HepG2 (cell line): ENCODE data around the gene INHBB. TPM values are rescaled to one million over a fixed set of nuclear protein-coding genes. Genes with fewer than 3 reads are reported as not detected.

Experiments
- CHD2 ChIP-seq: IDR thresholded peaks from 2 replicates; pipeline ENCODE4 v1.6.1; 2011; ENCODE audit warnings: low read depth, low read length, improper control_type of control experiment
- IRF2 ChIP-seq: IDR thresholded peaks from 2 replicates; pipeline ENCODE4 v1.6.1; 2018; ENCODE audit warnings: missing genetic modification reagents, missing compliant biosample characterization
- MEIS2 ChIP-seq: sonication (generic); formaldehyde crosslinking; IDR thresholded peaks from 2 replicates; pipeline ENCODE4 v1.9.0; 2021; ENCODE audit warnings: mild to moderate bottlenecking, missing genetic modification reagents
- MLX ChIP-seq: IDR thresholded peaks from 2 replicates; pipeline ENCODE4 v1.6.1; 2016
- MYPOP ChIP-seq: sonication (generic); formaldehyde crosslinking; IDR thresholded peaks from 2 replicates; pipeline ENCODE4 v1.8.1; 2023; ENCODE audit warnings: mild to moderate bottlenecking, moderate library complexity, missing genetic modification reagents
- NFE2L2 ChIP-seq: fragments of 150-350 bp; IDR thresholded peaks from 2 replicates; pipeline ENCODE4 v1.6.1; 2014; ENCODE audit warnings: low read length
- ONECUT2 ChIP-seq: sonication (generic); formaldehyde crosslinking; IDR thresholded peaks from 2 replicates; pipeline ENCODE4 v1.4.0; 2020; ENCODE audit warnings: missing genetic modification reagents
- RAD21 ChIP-seq: fragments of 450-650 bp; formaldehyde crosslinking; IDR thresholded peaks from 2 replicates; pipeline ENCODE4 v1.5.0; 2020; ENCODE audit warnings: mild to moderate bottlenecking
- TMF1 ChIP-seq: sonication (generic); formaldehyde crosslinking; IDR thresholded peaks from 2 replicates; pipeline ENCODE4 v1.8.1; 2022; ENCODE audit warnings: low read depth, missing genetic modification reagents
- ZKSCAN1 ChIP-seq: fragments of 150-350 bp; IDR thresholded peaks from 2 replicates; pipeline ENCODE4 v1.6.1; 2014; ENCODE audit warnings: low read length
- ZNF142 ChIP-seq: sonication (generic); formaldehyde crosslinking; IDR thresholded peaks from 2 replicates; pipeline ENCODE4 v1.4.0; 2020; ENCODE audit warnings: missing genetic modification reagents
- ZNF234 ChIP-seq: sonication (generic); formaldehyde crosslinking; conservative IDR thresholded peaks from 2 replicates; pipeline ENCODE4 v1.5.1; 2020; ENCODE audit warnings: mild to moderate bottlenecking, missing genetic modification reagents
- ZNF549 ChIP-seq: sonication (generic); formaldehyde crosslinking; IDR thresholded peaks from 2 replicates; pipeline ENCODE4 v1.5.0; 2020; ENCODE audit warnings: missing genetic modification reagents
- ZNF556 ChIP-seq: sonication (generic); formaldehyde crosslinking; IDR thresholded peaks from 2 replicates; pipeline ENCODE4 v1.4.0; 2020; ENCODE audit warnings: mild to moderate bottlenecking, missing genetic modification reagents, borderline replicate concordance
- ZNF569 ChIP-seq: sonication (generic); formaldehyde crosslinking; IDR thresholded peaks from 2 replicates; pipeline ENCODE4 v1.5.0; 2020; ENCODE audit warnings: mild to moderate bottlenecking, missing genetic modification reagents, moderate library complexity, borderline replicate concordance
- ZUFSP ChIP-seq: sonication (generic); formaldehyde crosslinking; IDR thresholded peaks from 2 replicates; pipeline ENCODE4 v1.9.0; 2021; ENCODE audit warnings: missing genetic modification reagents, mild to moderate bottlenecking, borderline replicate concordance
- polyA plus RNA-seq, 8 experiments: library from polyadenylated mRNA; depleted of rRNA in 3 of 8; stranded (reverse) in 7 of 8; unstranded in 1 of 8; fragments of >200 nt; fragmentation: Illumina TruSeq in 4 of 8; extraction: Trizol in 4 of 8; gene quantifications; 2 replicates each; pipeline versions ENCODE4 v1.2.1 to v1.2.3, GENCODE V29; 2011 to 2016; ENCODE audit warnings: low read depth in 4 of 8, missing spikeins in 1 of 8, mixed read lengths in 1 of 8; ENCODE audit not compliant: insufficient read depth in 1 of 8
- total RNA-seq, 5 experiments: library from RNA; depleted of rRNA; stranded (reverse); fragments of >200 nt; fragmentation: Illumina TruSeq; extraction: Trizol; gene quantifications; 2 replicates each; pipeline ENCODE4 v1.2.3, GENCODE V29; 2016; ENCODE audit warnings: low read depth in 1 of 5
- TF ChIP-seq, protein P1 (sequence below): sonication (generic); formaldehyde crosslinking; IDR thresholded peaks from 2 replicates; pipeline ENCODE4 v1.4.0; 2020; ENCODE audit warnings: missing genetic modification reagents, borderline replicate concordance

The INHBB gene
- total and polyA plus RNA-seq, 2 of the 13 experiments (the other 11 are each of a cell fraction or from before 2014, with no cell fraction given) = 0.20 to 1.7 TPM

DNA sequence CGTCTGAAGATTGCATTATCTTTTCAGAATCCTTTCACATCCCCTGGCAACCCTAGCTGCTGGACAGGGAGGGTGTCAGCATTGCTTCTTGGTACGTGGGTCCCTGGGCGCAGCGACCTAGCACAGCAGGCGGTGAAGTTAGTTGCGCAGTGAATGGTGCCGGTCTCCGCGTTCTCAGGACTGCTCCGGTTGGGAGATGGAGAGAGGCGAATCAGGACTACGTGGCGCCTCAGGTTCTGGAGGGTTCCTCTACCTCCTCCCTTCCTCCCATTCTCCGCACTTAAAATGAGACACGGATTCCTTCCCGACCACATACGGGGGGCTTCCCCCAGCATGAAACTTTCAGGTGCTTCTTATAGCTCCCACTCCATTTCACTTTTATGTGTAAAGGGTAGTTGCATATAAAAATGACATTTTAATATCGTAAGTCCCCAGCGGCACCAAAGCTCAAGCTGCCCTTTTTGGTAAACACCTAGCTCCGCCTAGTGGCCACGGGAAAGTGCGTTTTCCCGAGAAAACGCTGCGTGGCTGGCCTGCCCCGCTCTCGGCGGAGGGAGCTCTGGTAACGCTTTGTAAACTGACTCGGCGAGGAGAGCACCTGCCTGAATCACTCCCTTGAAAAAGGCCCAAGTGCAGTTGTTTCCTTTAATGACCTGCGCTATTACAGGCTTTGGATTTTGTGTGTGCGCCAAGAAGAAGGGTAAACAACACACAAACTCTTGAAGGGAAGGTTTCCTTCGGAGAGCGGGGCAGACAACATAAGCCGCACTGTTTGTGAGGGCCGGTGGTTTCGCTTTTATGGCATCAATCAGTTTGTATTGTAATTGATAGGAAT is 32.9 kb upstream of the INHBB start (continued):
- TF ChIP-seq, protein P1, sequence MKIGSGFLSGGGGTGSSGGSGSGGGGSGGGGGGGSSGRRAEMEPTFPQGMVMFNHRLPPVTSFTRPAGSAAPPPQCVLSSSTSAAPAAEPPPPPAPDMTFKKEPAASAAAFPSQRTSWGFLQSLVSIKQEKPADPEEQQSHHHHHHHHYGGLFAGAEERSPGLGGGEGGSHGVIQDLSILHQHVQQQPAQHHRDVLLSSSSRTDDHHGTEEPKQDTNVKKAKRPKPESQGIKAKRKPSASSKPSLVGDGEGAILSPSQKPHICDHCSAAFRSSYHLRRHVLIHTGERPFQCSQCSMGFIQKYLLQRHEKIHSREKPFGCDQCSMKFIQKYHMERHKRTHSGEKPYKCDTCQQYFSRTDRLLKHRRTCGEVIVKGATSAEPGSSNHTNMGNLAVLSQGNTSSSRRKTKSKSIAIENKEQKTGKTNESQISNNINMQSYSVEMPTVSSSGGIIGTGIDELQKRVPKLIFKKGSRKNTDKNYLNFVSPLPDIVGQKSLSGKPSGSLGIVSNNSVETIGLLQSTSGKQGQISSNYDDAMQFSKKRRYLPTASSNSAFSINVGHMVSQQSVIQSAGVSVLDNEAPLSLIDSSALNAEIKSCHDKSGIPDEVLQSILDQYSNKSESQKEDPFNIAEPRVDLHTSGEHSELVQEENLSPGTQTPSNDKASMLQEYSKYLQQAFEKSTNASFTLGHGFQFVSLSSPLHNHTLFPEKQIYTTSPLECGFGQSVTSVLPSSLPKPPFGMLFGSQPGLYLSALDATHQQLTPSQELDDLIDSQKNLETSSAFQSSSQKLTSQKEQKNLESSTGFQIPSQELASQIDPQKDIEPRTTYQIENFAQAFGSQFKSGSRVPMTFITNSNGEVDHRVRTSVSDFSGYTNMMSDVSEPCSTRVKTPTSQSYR (CRISPR knock-in tag) = no peak
- TF ChIP-seq MEIS2 (CRISPR knock-in tag) (no peak; the same call in 1 of the 2 replicates), ZNF556 (peak; percentile 81; the same call in 1 of the 2 replicates), MLX (0 out of 2 replicates have a peak, but pooled peaks have one; percentile 50), CHD2 (no peak), ZUFSP (CRISPR knock-in tag) (no peak), ZNF569 (CRISPR knock-in tag) (no peak), ZNF549 (CRISPR knock-in tag) (no peak), ZKSCAN1 (no peak), ZNF234 (CRISPR knock-in tag) (no peak), ONECUT2 (CRISPR knock-in tag) (no peak), MYPOP (CRISPR knock-in tag) (peak; percentile 84; the same call in 1 of the 2 replicates), TMF1 (no peak), NFE2L2 (no peak), IRF2 (peak; percentile 67; the same call in 1 of the 2 replicates), ZNF142 (CRISPR knock-in tag) (0 out of 2 replicates have a peak, but pooled peaks have one; percentile 43), RAD21 (peak; percentile 91)
